GM20431 (cell line): ENCODE measurements around the gene ATG16L2.

Experiments
- in situ Hi-C: fragments of 300-500 bp; cut with MseI, MboI; formaldehyde crosslinking; loops from one replicate; pipeline ENCODE4 v1.15.0; 2020; ENCODE audit warnings: low sequenced_read_pairs; ENCODE audit not compliant: unreplicated experiment

Gene ATG16L2

GRCh38 chr11:72814286-72815109, at the start of gene ATG16L2:
Gene ATG16L2 (plus strand): TSS chr11:72814411. CDS start chr11:72814446, 35 bp downstream.
- in situ Hi-C loops: no loop called here

GRCh38 chr11:72764503-72764902, 49.7 kb upstream of the ATG16L2 start:
- in situ Hi-C loops: no loop called here

GRCh38 chr11:72766152-72766902, 47.9 kb upstream of the ATG16L2 start:
- in situ Hi-C loops: no loop called here

- in situ Hi-C loops: no loop called here
These were observed 46.8 kb upstream of the ATG16L2 start for GRCh38 chr11:72767203-72768062.

GRCh38 chr11:72768581-72768980, 45.6 kb upstream of the ATG16L2 start:
- in situ Hi-C loops: no loop called here

GRCh38 chr11:72769680-72770079, 44.5 kb upstream of the ATG16L2 start:
- in situ Hi-C loops: no loop called here

- in situ Hi-C loops: no loop called here
These were observed 43.4 kb upstream of the ATG16L2 start for GRCh38 chr11:72770799-72771198.

GRCh38 chr11:72771507-72771906, 42.7 kb upstream of the ATG16L2 start:
- in situ Hi-C loops: no loop called here

- in situ Hi-C loops: no loop called here
These were observed 42.2 kb upstream of the ATG16L2 start for GRCh38 chr11:72772059-72772458.

- in situ Hi-C loops: no loop called here
These were observed 40.9 kb upstream of the ATG16L2 start for GRCh38 chr11:72773291-72773690.

GRCh38 chr11:72773696-72774095, 40.5 kb upstream of the ATG16L2 start:
- in situ Hi-C loops: no loop called here

- in situ Hi-C loops: no loop called here
These were observed 39.7 kb upstream of the ATG16L2 start for GRCh38 chr11:72774499-72774898.

- in situ Hi-C loops: no loop called here
These were observed 38.7 kb upstream of the ATG16L2 start for GRCh38 chr11:72775288-72776110.

- in situ Hi-C loops: no loop called here
These were observed 37.9 kb upstream of the ATG16L2 start for GRCh38 chr11:72776117-72776843.

GRCh38 chr11:72776844-72777754, 37.1 kb upstream of the ATG16L2 start:
- in situ Hi-C loops: no loop called here

- in situ Hi-C loops: no loop called here
These were observed 36.4 kb upstream of the ATG16L2 start for GRCh38 chr11:72777755-72778278.

- in situ Hi-C loops: no loop called here
These were observed 35.4 kb upstream of the ATG16L2 start for GRCh38 chr11:72778535-72779494.
